HepG2 (cell line): Measurements from ENCODE around the gene ZNF415. TPM values are rescaled to one million over a fixed set of nuclear protein-coding genes. Genes with fewer than 3 reads are reported as not detected.
"Not testable (repeated sequence)": the region's sequence is repeated elsewhere in the genome, so short reads cannot be mapped to it uniquely, and the experiment has no call there.

Experiments
- ATAC-seq: fragments of 200-7000 bp; cut with Tn5 transposase; 3 replicates; pipeline ENCODE4 v1.9.1; 2020; ENCODE audit warnings: mild to moderate bottlenecking, moderate library complexity
- BruUV-seq: library from RNA; stranded (reverse); fragments of 400-500 nt; replicated peaks from 2 replicates; lab custom pipeline; 2021; lab: Mats Ljungman, UMichigan
- CTCF ChIA-PET: fragments of 300-600 bp; formaldehyde crosslinking; extraction: SDS; loops from one replicate; lab custom pipeline; 2021; ENCODE audit warnings: low total read pairs, inconsistent platforms, low intra/inter-chr PET ratio; lab: Yijun Ruan, JAX
- POLR2A ChIA-PET: fragments of 350-600 bp; sonication (Branson Sonifier 250); formaldehyde crosslinking; loops from one replicate; lab custom pipeline; 2020; ENCODE audit warnings: antibody characterized with exemption, inconsistent platforms; lab: Yijun Ruan, JAX
- DNase-seq: peaks from one replicate; pipeline ENCODE4 v3.0.0-alpha.2; 2015; ENCODE audit warnings: low spot score
- FAIRE-seq: peaks from 3 replicates; lab custom pipeline; 2011; peaks lifted over from hg19 to GRCh38; lab: Jason Lieb, UNC
- H2AFZ ChIP-seq: one replicate; pipeline ENCODE4 v1.6.1; 2011; ENCODE audit warnings: low read length, inconsistent platforms
- H3K27ac ChIP-seq: fragments of 300-600 bp; 3 replicates; pipeline ENCODE4 v1.8.0; 2011; ENCODE audit warnings: mixed run types, mild to moderate bottlenecking, mixed read lengths, low read length, inconsistent platforms; ENCODE audit not compliant: insufficient read depth; ENCODE audit errors: extremely low read length
- H3K27me3 ChIP-seq, 2 experiments: fragments of 200-600 bp in 1 of 2; 2 replicates in 1 of 2; 3 replicates in 1 of 2; pipeline versions ENCODE4 v1.6.0 to v1.8.0; 2011; ENCODE audit warnings: low read length in 2 of 2, mild to moderate bottlenecking in 2 of 2, moderate library complexity in 2 of 2, inconsistent platforms in 1 of 2; ENCODE audit not compliant: insufficient read depth in 2 of 2, control insufficient read depth in 1 of 2
- H3K36me3 ChIP-seq, 2 experiments: fragments of 200-600 bp in 1 of 2; replicated peaks in 1 of 2; 2 replicates in 1 of 2; 3 replicates in 1 of 2; pipeline versions ENCODE4 v1.5.1 to v1.8.0; 2011; ENCODE audit warnings: low read length in 2 of 2, inconsistent platforms in 1 of 2; ENCODE audit not compliant: insufficient read depth in 2 of 2, control insufficient read depth in 1 of 2
- H3K4me1 ChIP-seq: 2 replicates; pipeline ENCODE4 v1.5.1; 2012; ENCODE audit warnings: low read length, inconsistent platforms; ENCODE audit not compliant: insufficient read depth
- H3K4me2 ChIP-seq: 2 replicates; pipeline ENCODE4 v1.6.0; 2011; ENCODE audit warnings: low read depth, low read length, inconsistent platforms
- H3K4me3 ChIP-seq, 3 experiments: fragments of 200-600 bp in 1 of 3; sonication (generic), shearing (Covaris generic) in 1 of 3; replicated peaks in 1 of 3; 2 replicates each; pipeline ENCODE4 v1.5.1; 2011 to 2016; ENCODE audit warnings: low read length in 3 of 3, inconsistent platforms in 2 of 3, low read depth in 2 of 3, mild to moderate bottlenecking in 2 of 3, control low read depth in 1 of 3, mixed read lengths in 1 of 3; ENCODE audit not compliant: insufficient read depth in 1 of 3
- H3K79me2 ChIP-seq: one replicate; pipeline ENCODE4 v1.6.1; 2011; ENCODE audit warnings: low read length, inconsistent platforms; ENCODE audit not compliant: insufficient read depth
- H3K9ac ChIP-seq: 2 replicates; pipeline ENCODE4 v1.6.0; 2011; ENCODE audit warnings: mild to moderate bottlenecking, low read depth, low read length, inconsistent platforms; ENCODE audit not compliant: insufficient read depth
- H3K9me3 ChIP-seq: 2 replicates; pipeline ENCODE4 v1.5.1; 2012; ENCODE audit warnings: mild to moderate bottlenecking, low read length
- H4K20me1 ChIP-seq: 2 replicates; pipeline ENCODE4 v1.6.0; 2011; ENCODE audit warnings: inconsistent platforms, mild to moderate bottlenecking, low read length, moderate library complexity; ENCODE audit not compliant: insufficient read depth
- CEBPG ChIP-seq: IDR thresholded peaks from 2 replicates; pipeline ENCODE4 v1.6.1; 2016
- HNF4A ChIP-seq: sonication (generic); formaldehyde crosslinking; IDR thresholded peaks from 2 replicates; pipeline ENCODE4 v1.4.0; 2020; ENCODE audit warnings: missing genetic modification reagents
- PATZ1 ChIP-seq: sonication (generic); formaldehyde crosslinking; IDR thresholded peaks from 2 replicates; pipeline ENCODE4 v1.4.0; 2020; ENCODE audit warnings: missing genetic modification reagents
- PAXIP1 ChIP-seq: sonication (generic); formaldehyde crosslinking; conservative IDR thresholded peaks from 2 replicates; pipeline ENCODE4 v1.4.0; 2020; ENCODE audit warnings: mild to moderate bottlenecking, missing genetic modification reagents, moderate library complexity
- SALL1 ChIP-seq: sonication (generic); formaldehyde crosslinking; IDR thresholded peaks from 2 replicates; pipeline ENCODE4 v1.8.0; 2022; ENCODE audit warnings: mild to moderate bottlenecking, missing genetic modification reagents
- WGBS: methylation state at CpG from one replicate; pipeline ENCODE4 v1.1.6; 2017; ENCODE audit warnings: low lambda C conversion rate; 5-methylcytosine and 5-hydroxymethylcytosine counted together
- in situ Hi-C: cut with HindIII; loops from 2 replicates; pipeline ENCODE4 v1.10.0; 2017; ENCODE audit warnings: low pct_unique_long_range_greater_than_20kb; ENCODE audit not compliant: extremely low pct_ligation_motif_present
- intact Hi-C: fragments of 100-400 bp; cut with micrococcal nuclease; formaldehyde crosslinking; loops from one replicate; pipeline ENCODE4 v1.10.0; 2022; ENCODE audit not compliant: unreplicated experiment
- polyA plus RNA-seq, 8 experiments: library from polyadenylated mRNA; depleted of rRNA in 3 of 8; stranded (reverse) in 7 of 8; unstranded in 1 of 8; fragments of >200 nt; fragmentation: Illumina TruSeq in 4 of 8; extraction: Trizol in 4 of 8; gene quantifications; 2 replicates each; pipeline versions ENCODE4 v1.2.1 to v1.2.3, GENCODE V29; 2011 to 2016; ENCODE audit warnings: low read depth in 4 of 8, missing spikeins in 1 of 8, mixed read lengths in 1 of 8; ENCODE audit not compliant: insufficient read depth in 1 of 8
- total RNA-seq, 5 experiments: library from RNA; depleted of rRNA; stranded (reverse); fragments of >200 nt; fragmentation: Illumina TruSeq; extraction: Trizol; gene quantifications; 2 replicates each; pipeline ENCODE4 v1.2.3, GENCODE V29; 2016; ENCODE audit warnings: low read depth in 1 of 5

ZNF415 gene
- total and polyA plus RNA-seq, 2 of the 13 experiments (the other 11 are each of a cell fraction or from before 2014, with no cell fraction given) = 0.15 to 0.17 TPM

GRCh38 chr19:53126733-53127526 lies 5.8 kb downstream of the ZNF415 start:
- H2AFZ ChIP-seq, POLR2A ChIA-PET, intact Hi-C loops, BruUV-seq, in situ Hi-C loops, CTCF ChIA-PET, H4K20me1 ChIP-seq, DNase-seq, H3K79me2 ChIP-seq, H3K36me3 ChIP-seq, H3K27me3 ChIP-seq: not testable (repeated sequence)
- peak; percentile 93 for ATAC-seq
- TF ChIP-seq PAXIP1 (CRISPR knock-in tag) (peak; percentile 55), SALL1 (CRISPR knock-in tag) (0 out of 2 replicates have a peak, but pooled peaks have one; percentile 11), HNF4A (CRISPR knock-in tag) (peak; percentile 38; the same call in 1 of the 2 replicates), CEBPG (CRISPR knock-in tag) (0 out of 2 replicates have a peak, but pooled peaks have one; percentile 15), PATZ1 (CRISPR knock-in tag) (0 out of 2 replicates have a peak, but pooled peaks have one; percentile 12)
- H3K4me1 ChIP-seq = peaks cover 37% of the 10 kb centered on the region
- peak; percentile 91 for FAIRE-seq
- peak overlapping the region; percentile 77 for H3K27ac ChIP-seq
- peak overlapping the region; percentile 27 for H3K9ac ChIP-seq
- H3K9me3 ChIP-seq = peaks cover 11% of the 10 kb centered on the region; the same call in 1 of the 2 replicates
- H3K4me2 ChIP-seq = peak overlapping the region; percentile 57
- 0 out of 6 replicates have a peak overlapping the region, but pooled peaks of 1 of the 3 experiments have one; percentile 15 for H3K4me3 ChIP-seq
- 14% methylated on average over 6 of the region's 15 CpGs for WGBS
